ENCODE data around the gene GP1BA. TPM values are rescaled to one million over a fixed set of nuclear protein-coding genes. Genes with fewer than 3 reads are reported as not detected.

GP1BA gene
- total RNA-seq, 4 donors from 2014 or later = not detected

- H3K9me3 ChIP-seq = no peaks in the 10 kb centered on the region
- H3K27me3 ChIP-seq = no peaks in the 10 kb centered on the region
- H3K27ac ChIP-seq = peak overlapping the region; percentile 95 to 98
- peak overlapping the region; percentile 90 to 92 for H3K4me3 ChIP-seq
- no peak for DNase-seq
- H3K36me3 ChIP-seq = no peaks in the 10 kb centered on the region
- intact Hi-C loops (cut with DNase I; ENCODE audit: low total_unique reads) = no loop called here
- H3K4me1 ChIP-seq = peaks cover 12% of the 10 kb centered on the region in 2 donors
- TF ChIP-seq POLR2A (IDR thresholded peaks at IDR 0.05) = no peak
- no peak for TF ChIP-seq CTCF (IDR thresholded peaks at IDR 0.05)
These were observed 6.8 kb downstream of the GP1BA start for GRCh38 chr17:4938688-4939545.

GRCh38 chr17:4939546-4939795 lies 7.4 kb downstream of the GP1BA start:
- no peaks in the 10 kb centered on the region for H3K27me3 ChIP-seq
- DNase-seq = no peak
- intact Hi-C loops (cut with DNase I; ENCODE audit: low total_unique reads) = no loop called here

GRCh38 chr17:4939796-4940554 lies 7.9 kb downstream of the GP1BA start, which contains the start of the genes RNF167 and SLC25A11:
Gene RNF167 (plus strand): TSS chr17:4940268. CDS start chr17:4940910, 642 bp downstream.
Gene SLC25A11 (minus strand): TSS chr17:4940046. CDS start chr17:4939910, 136 bp downstream.
- peak; percentile 97 to 98 for DNase-seq
- Histone ChIP-seq H3K4me1 (peaks cover 12 to 14% of the 10 kb centered on the region in 2 donors), H3K9me3 (no peaks in the 10 kb centered on the region), H3K4me3 (peak within 1 kb of the TSS; percentile 90 to 92), H3K36me3 (no peaks in the 10 kb centered on the region), H3K27me3 (no peaks in the 10 kb centered on the region), H3K27ac (peak within 1 kb of the TSS; percentile 95 to 98)
- intact Hi-C loops (cut with DNase I; ENCODE audit: low total_unique reads) = no loop called here
- TF ChIP-seq CTCF (IDR thresholded peaks at IDR 0.05) = peak in 1 of 4 experiments; percentile 35
- peak; percentile 37 to 77 for TF ChIP-seq POLR2A (IDR thresholded peaks at IDR 0.05)

More at GRCh38 chr17:4939546-4939795, 7.4 kb downstream of the GP1BA start:
- Histone ChIP-seq H3K36me3 (no peaks in the 10 kb centered on the region), H3K4me3 (peak overlapping the region; percentile 90 to 92), H3K9me3 (no peaks in the 10 kb centered on the region), H3K27ac (peak overlapping the region; percentile 95 to 98), H3K4me1 (peaks cover 12% of the 10 kb centered on the region in 2 donors)
- TF ChIP-seq POLR2A (IDR thresholded peaks at IDR 0.05) (no peak), CTCF (IDR thresholded peaks at IDR 0.05) (no peak)

- no peaks in the 10 kb centered on the region for H3K27me3 ChIP-seq
- no peaks in the 10 kb centered on the region for H3K9me3 ChIP-seq
- TF ChIP-seq CTCF (IDR thresholded peaks at IDR 0.05) (no peak), POLR2A (IDR thresholded peaks at IDR 0.05) (no peak)
- H3K27ac ChIP-seq = peak overlapping the region; percentile 95 to 98
- peak in 1 of 2 donors; percentile 90 for DNase-seq
- H3K4me1 ChIP-seq = peaks cover 20 to 21% of the 10 kb centered on the region in 2 donors
- no peaks in the 10 kb centered on the region for H3K36me3 ChIP-seq
- peak overlapping the region; percentile 90 to 92 for H3K4me3 ChIP-seq
- intact Hi-C loops (cut with DNase I; ENCODE audit: low total_unique reads) = no loop called here
These were observed 8.7 kb downstream of the GP1BA start for GRCh38 chr17:4940555-4941318.
